Embryonic facial prominence (tissue), 1 donor: ENCODE data around the gene AEBP2.
"Not testable (repeated sequence)": the region's sequence is repeated elsewhere in the genome, so short reads cannot be mapped to it uniquely, and the experiment has no call there.

Experiments
- DNase-seq: peaks from one replicate; pipeline ENCODE4 v3.0.0-alpha.2; 2016; ENCODE audit errors: extremely low spot score

The AEBP2 gene

GRCh38 chr12:19439059-19440018, at the start of gene AEBP2:
TSS of gene AEBP2 (plus strand) at chr12:19439492. CDS start at chr12:19439700, 208 bp downstream.
- peak; percentile 93 for DNase-seq

GRCh38 chr12:19390051-19390598, 49.2 kb upstream of the AEBP2 start:
- peak; percentile 59 for DNase-seq

GRCh38 chr12:19392644-19393043, 46.6 kb upstream of the AEBP2 start:
- not testable (repeated sequence) for DNase-seq

GRCh38 chr12:19394385-19394784, 44.9 kb upstream of the AEBP2 start:
- no peak for DNase-seq

- DNase-seq = no peak
These were observed 41.8 kb upstream of the AEBP2 start for GRCh38 chr12:19397534-19397933.

- no peak for DNase-seq
These were observed 40.6 kb upstream of the AEBP2 start for GRCh38 chr12:19398376-19399363.

GRCh38 chr12:19400649-19401285, 38.5 kb upstream of the AEBP2 start:
- DNase-seq = not testable (repeated sequence)

- no peak for DNase-seq
These were observed 37.1 kb upstream of the AEBP2 start for GRCh38 chr12:19402211-19402610.

- no peak for DNase-seq
These were observed 36.4 kb upstream of the AEBP2 start for GRCh38 chr12:19402743-19403431.

GRCh38 chr12:19404242-19404880, 34.9 kb upstream of the AEBP2 start:
- no peak for DNase-seq

GRCh38 chr12:19409376-19409775, 29.9 kb upstream of the AEBP2 start:
- peak; percentile 84 for DNase-seq

GRCh38 chr12:19410211-19410610, 29.1 kb upstream of the AEBP2 start:
- DNase-seq = no peak

- DNase-seq = no peak
These were observed 28.6 kb upstream of the AEBP2 start for GRCh38 chr12:19410629-19411185.

GRCh38 chr12:19411234-19412204, 27.8 kb upstream of the AEBP2 start:
- DNase-seq = no peak

- DNase-seq = no peak
These were observed 26.4 kb upstream of the AEBP2 start for GRCh38 chr12:19412844-19413243.

GRCh38 chr12:19413582-19413981, 25.7 kb upstream of the AEBP2 start:
- not testable (repeated sequence) for DNase-seq

- DNase-seq = no peak
These were observed 23.7 kb upstream of the AEBP2 start for GRCh38 chr12:19415563-19415962.

- no peak for DNase-seq
These were observed 20.2 kb upstream of the AEBP2 start for GRCh38 chr12:19419086-19419485.
